Hepatocyte (in vitro differentiated cells): ENCODE measurements around the gene ADORA3. TPM values are rescaled to one million over a fixed set of nuclear protein-coding genes. Genes with fewer than 3 reads are reported as not detected.
A peak's percentile ranks its signal among the peaks of the same experiment; 100 is the strongest.

ENCODE experiments used
- DNase-seq: peaks from one replicate; pipeline ENCODE4 v3.0.0-alpha.2; 2016; ENCODE audit warnings: low spot score
- H2AFZ ChIP-seq: fragments of 200-600 bp; sonication (generic); 2 replicates; pipeline ENCODE4 v1.6.0; 2016; ENCODE audit warnings: antibody characterized with exemption, mild to moderate bottlenecking
- H3K27ac ChIP-seq: fragments of 200-600 bp; sonication (generic); 2 replicates; pipeline ENCODE4 v1.5.1; 2016; ENCODE audit warnings: mild to moderate bottlenecking
- H3K27me3 ChIP-seq: fragments of 200-600 bp; sonication (generic); 2 replicates; pipeline ENCODE4 v1.6.1; 2016
- H3K36me3 ChIP-seq: fragments of 200-600 bp; sonication (generic); replicated peaks from 2 replicates; pipeline ENCODE4 v1.5.1; 2016; ENCODE audit warnings: low read depth; ENCODE audit not compliant: insufficient read depth
- H3K4me1 ChIP-seq: fragments of 200-600 bp; sonication (generic); 2 replicates; pipeline ENCODE4 v1.5.1; 2016; ENCODE audit warnings: mild to moderate bottlenecking, moderate library complexity; ENCODE audit not compliant: insufficient read depth
- H3K4me2 ChIP-seq: fragments of 200-600 bp; sonication (generic); 2 replicates; pipeline ENCODE4 v1.6.0; 2016
- H3K4me3 ChIP-seq: fragments of 200-600 bp; sonication (generic); 2 replicates; pipeline ENCODE4 v1.5.1; 2016; ENCODE audit warnings: mild to moderate bottlenecking
- H3K79me2 ChIP-seq: fragments of 200-600 bp; sonication (generic); 2 replicates; pipeline ENCODE4 v1.6.0; 2017; ENCODE audit warnings: mild to moderate bottlenecking
- H3K9me2 ChIP-seq: fragments of 200-600 bp; sonication (generic); replicated peaks from 2 replicates; pipeline ENCODE4 v1.6.0; 2017; ENCODE audit warnings: mild to moderate bottlenecking; ENCODE audit not compliant: insufficient read depth
- H3K9me3 ChIP-seq: fragments of 200-600 bp; sonication (generic); 2 replicates; pipeline ENCODE4 v1.5.1; 2016; ENCODE audit warnings: low read depth, mild to moderate bottlenecking
- H4K20me1 ChIP-seq: fragments of 200-600 bp; sonication (generic); 2 replicates; pipeline ENCODE4 v1.6.0; 2016; ENCODE audit warnings: mild to moderate bottlenecking; ENCODE audit not compliant: insufficient read depth, poor library complexity, severe bottlenecking
- CTCF ChIP-seq: fragments of 200-600 bp; sonication (generic); IDR thresholded peaks from 2 replicates; pipeline ENCODE4 v1.5.1; 2016; ENCODE audit warnings: antibody characterized with exemption, mild to moderate bottlenecking; ENCODE audit not compliant: poor library complexity
- EZH2 ChIP-seq: fragments of 200-600 bp; sonication (generic); IDR thresholded peaks from 2 replicates; pipeline ENCODE4 v1.6.1; 2016; ENCODE audit warnings: antibody characterized with exemption, mild to moderate bottlenecking, borderline replicate concordance
- EZH2phosphoT487 ChIP-seq: fragments of 200-600 bp; sonication (generic); IDR thresholded peaks from one replicate; pipeline ENCODE4 v1.6.1; 2018; ENCODE audit warnings: antibody characterized with exemption, mild to moderate bottlenecking, low read depth, moderate library complexity; ENCODE audit not compliant: unreplicated experiment, severe bottlenecking
- WGBS: methylation state at CpG from one replicate; pipeline ENCODE4 v1.1.6; 2016; ENCODE audit warnings: low lambda C conversion rate; ENCODE audit errors: missing lambda C conversion rate; 5-methylcytosine and 5-hydroxymethylcytosine counted together
- polyA plus RNA-seq: library from polyadenylated mRNA; unstranded; fragments of >200 nt; fragmentation: Nextera tagmentation; extraction: Ambion mirVana; gene quantifications from 2 replicates; pipeline ENCODE4 v1.2.1, GENCODE V29; 2016
- total RNA-seq: library from RNA; depleted of rRNA; stranded (reverse); fragments of >200 nt; gene quantifications from 2 replicates; pipeline ENCODE4 v1.2.3, GENCODE V29; 2014

ADORA3 gene
- total and polyA plus RNA-seq, 2 experiments from 2014 or later, result 0.33 to 0.41 TPM

- Histone ChIP-seq H3K79me2 (no peaks in the 10 kb centered on the region), H3K4me1 (no peaks in the 10 kb centered on the region), H3K9me3 (no peaks in the 10 kb centered on the region), H4K20me1 (no peaks in the 10 kb centered on the region), H3K4me3 (no peak overlapping the region), H3K36me3 (no peaks in the 10 kb centered on the region), H3K4me2 (no peak overlapping the region), H3K27ac (no peak overlapping the region), H3K27me3 (no peaks in the 10 kb centered on the region), H2AFZ (no peak overlapping the region), H3K9me2 (no peaks in the 10 kb centered on the region)
- 78% methylated on average over 3 of the region's 3 CpGs for WGBS
- TF ChIP-seq CTCF (no peak), EZH2phosphoT487 (no peak), EZH2 (no peak)
- no peak for DNase-seq
These were observed 16.6 kb upstream of the ADORA3 start for GRCh38 chr1:111520053-111520452.

DNA sequence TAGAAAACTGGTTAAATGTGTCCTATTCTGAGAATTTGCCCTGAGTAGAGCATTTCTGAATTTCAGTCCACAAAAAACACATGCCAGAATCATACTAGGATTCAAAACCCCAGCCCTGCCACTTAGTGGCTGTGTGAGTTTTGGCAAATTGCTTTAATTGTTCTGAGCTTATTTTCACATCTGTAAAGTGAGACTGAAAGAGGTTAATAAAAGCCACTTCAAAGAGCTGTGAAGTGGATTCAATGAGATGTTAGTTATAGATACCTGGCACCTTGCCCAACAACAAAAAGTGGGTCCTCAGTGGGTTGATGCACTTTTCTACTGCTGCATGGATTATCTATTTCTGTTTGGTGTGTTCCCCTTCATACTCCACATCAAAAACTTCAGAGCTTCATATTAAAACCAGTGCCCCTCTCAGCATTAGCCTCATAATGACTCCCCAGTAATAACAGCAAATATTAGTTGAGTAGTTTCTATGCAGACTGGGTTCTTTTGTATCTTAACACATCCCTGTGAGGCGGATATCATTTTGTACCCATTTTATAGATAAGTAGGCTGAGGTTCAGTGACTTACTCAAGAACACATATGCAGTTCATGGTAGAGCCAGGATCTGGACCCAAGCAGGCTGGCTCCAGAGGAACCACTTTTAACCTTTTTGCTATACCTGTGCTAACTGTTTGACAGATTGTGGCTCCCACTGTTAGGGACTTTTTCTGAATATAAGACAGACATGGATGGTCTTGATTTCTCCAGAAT is 14.2 kb upstream of the ADORA3 start:
- no peaks in the 10 kb centered on the region for H3K4me1 ChIP-seq
- H3K27me3 ChIP-seq, result no peaks in the 10 kb centered on the region
- H4K20me1 ChIP-seq, result no peaks in the 10 kb centered on the region
- TF ChIP-seq EZH2 (no peak), CTCF (no peak), EZH2phosphoT487 (no peak)
- H2AFZ ChIP-seq, result no peak overlapping the region
- no peak overlapping the region for H3K4me3 ChIP-seq
- H3K79me2 ChIP-seq, result no peaks in the 10 kb centered on the region
- no peaks in the 10 kb centered on the region for H3K9me3 ChIP-seq
- WGBS, result 88% methylated on average over 1 of the region's 1 CpG
- no peaks in the 10 kb centered on the region for H3K9me2 ChIP-seq
- no peak overlapping the region for H3K4me2 ChIP-seq
- H3K27ac ChIP-seq, result no peak overlapping the region
- no peaks in the 10 kb centered on the region for H3K36me3 ChIP-seq
- DNase-seq, result no peak

GRCh38 chr1:111516005-111516535 is 12.6 kb upstream of the ADORA3 start:
- H2AFZ ChIP-seq, result no peak overlapping the region
- no peak overlapping the region for H3K27ac ChIP-seq
- no peaks in the 10 kb centered on the region for H3K4me1 ChIP-seq
- TF ChIP-seq EZH2, result no peak
- TF ChIP-seq CTCF, result peak; percentile 3
- no peak for TF ChIP-seq EZH2phosphoT487
- no peaks in the 10 kb centered on the region for H3K79me2 ChIP-seq
- H3K4me3 ChIP-seq, result no peak overlapping the region
- no peak overlapping the region for H3K4me2 ChIP-seq
- H3K9me3 ChIP-seq, result no peaks in the 10 kb centered on the region
- no peaks in the 10 kb centered on the region for H3K27me3 ChIP-seq
- WGBS, result 87% methylated on average over 13 of the region's 13 CpGs
- H4K20me1 ChIP-seq, result no peaks in the 10 kb centered on the region
- no peak for DNase-seq
- no peaks in the 10 kb centered on the region for H3K9me2 ChIP-seq
- H3K36me3 ChIP-seq, result no peaks in the 10 kb centered on the region
